ENCODE measurements around the gene UROS.

Gene UROS

GRCh38 chr10:125828311-125828710, 5.3 kb upstream of the UROS start:
- DNase-seq, result no peak

GRCh38 chr10:125827133-125827532, 4.1 kb upstream of the UROS start:
- DNase-seq, result no peak

DNA sequence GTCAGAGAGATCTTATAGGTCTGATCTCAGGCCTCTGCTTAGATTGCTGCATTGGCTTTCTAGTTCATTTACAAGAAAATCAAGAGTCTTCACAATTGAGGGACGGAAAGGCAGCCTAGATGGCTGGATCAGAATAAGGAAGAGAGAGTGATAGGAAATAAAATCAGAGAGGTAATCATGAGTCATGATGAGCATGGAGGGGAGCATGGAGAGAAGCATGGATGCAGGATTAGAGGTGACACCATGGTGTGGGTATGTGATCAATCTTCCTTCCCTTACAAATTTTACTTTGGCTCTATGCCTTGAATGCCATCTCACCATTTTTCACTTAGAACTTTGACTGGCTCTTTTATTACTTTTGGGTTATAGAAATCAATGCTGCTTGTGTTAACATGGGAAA, 1.7 kb upstream of the UROS start:
- no peak for DNase-seq

DNA sequence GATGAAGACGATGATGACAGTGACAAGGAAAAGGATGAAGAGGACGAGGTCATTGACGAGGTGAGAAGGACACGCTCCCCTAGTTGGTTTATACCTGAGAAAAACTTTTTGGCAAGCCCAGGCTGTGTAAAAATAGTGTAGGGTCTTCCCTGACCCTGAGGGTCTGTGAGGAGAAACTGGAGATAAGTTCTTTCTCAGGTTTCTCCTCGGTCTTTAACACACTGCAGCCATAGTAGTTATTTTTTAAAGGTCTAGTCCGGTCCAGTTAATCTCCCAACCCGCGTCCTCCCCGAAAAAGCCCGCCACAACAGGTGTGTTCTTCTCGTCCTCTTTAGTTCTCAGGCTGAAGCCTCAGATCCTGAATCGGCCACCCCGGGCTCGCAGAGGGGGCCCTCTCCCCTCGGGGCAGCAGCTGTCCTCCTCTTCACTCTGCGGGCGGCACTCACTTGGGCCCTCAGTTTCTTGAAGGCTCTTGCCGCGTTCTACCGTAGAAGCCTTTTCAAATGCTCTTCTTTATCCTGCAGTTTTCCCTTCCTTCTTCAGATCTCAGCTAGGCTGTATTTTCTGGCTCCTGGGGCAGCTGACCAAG, 699 bp upstream of the UROS start:
- DNase-seq, result no peak

DNA sequence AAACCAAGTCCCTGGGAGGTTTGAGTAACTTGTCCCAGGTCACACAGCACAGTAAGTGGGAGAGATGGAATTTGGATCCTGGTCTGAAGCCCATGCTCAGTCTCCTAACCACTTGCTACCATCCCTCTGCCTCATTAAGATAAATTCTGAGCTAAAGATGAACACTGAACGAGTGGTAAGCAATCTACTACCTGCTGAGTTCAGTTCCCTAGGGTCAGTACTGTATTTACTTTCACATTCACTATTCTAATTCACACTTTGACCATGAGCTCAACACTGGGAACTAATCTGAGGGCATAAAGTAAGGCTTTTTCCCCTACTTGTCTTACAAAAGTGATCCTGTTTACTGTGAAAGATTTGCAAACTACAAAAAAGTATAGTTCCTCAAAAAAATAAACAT, 2.4 kb downstream of the UROS start:
- no peak for DNase-seq

GRCh38 chr10:125817337-125817946, 5.6 kb downstream of the UROS start:
- DNase-seq, result no peak

DNA sequence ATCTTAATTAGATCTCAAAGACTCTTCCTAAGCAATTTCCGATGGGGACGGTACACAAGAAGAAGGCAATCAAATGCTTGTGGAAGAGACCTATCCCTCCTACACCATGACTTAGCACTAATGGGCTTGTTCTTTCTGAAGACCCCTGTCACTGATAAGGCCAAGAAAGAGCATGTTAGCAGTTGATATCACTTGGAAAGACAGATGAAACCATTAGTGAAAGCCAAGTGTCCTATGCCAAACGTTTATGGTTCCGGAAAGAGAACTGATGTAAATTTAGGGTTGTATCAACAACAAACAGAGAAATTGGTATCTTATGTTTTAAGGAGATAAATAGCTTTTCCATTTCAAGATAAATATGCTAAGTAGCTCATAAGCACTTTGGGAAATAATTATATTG, 6.5 kb downstream of the UROS start:
- DNase-seq, result no peak

- DNase-seq, result no peak
Measured at GRCh38 chr10:125815764-125816163, 7.3 kb downstream of the UROS start.

GRCh38 chr10:125812128-125812750, 10.8 kb downstream of the UROS start:
- DNase-seq, result no peak

DNA sequence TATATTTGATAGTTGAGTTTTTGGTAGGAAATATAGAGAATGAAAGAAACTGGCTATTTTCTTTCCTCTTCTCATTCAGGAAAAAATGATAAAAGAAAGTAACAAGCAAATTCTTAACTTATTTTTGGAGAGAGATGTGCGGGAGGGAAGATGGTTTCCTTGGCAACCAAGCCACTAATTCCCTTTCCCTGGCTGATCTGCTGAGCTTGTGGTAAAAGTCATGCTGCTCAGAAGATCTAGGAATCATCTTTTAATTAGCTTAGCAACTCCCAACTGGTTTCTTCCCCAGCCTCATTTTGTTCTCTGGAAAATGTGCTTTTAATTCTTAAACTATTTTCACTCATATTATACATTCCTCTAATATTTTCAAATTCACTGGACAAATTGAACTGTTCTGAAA, 11.8 kb downstream of the UROS start:
- DNase-seq, result no peak

DNA sequence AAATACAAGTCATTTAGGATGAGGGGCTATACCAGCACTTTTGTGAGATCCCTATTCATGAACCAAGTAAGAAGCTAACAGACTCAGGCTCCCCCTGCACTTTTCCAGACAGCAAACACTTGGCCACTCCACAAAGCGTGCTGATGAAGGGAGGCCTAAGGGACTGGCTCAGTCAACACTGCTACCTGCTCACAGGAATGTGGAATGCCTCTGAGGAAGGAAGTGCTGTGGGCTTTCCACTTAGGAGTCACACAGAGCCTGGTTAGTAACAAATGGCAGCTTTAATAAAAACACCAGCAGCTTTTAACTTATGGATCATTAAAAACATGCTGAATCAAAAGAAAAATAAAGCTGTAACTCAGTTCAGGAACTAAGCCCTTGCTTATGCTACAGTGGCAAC, 15.0 kb downstream of the UROS start:
- no peak for DNase-seq

GRCh38 chr10:125802739-125803138, 20.3 kb downstream of the UROS start:
- no peak for DNase-seq

- DNase-seq, result no peak
Measured at GRCh38 chr10:125802131-125802530, 20.9 kb downstream of the UROS start.

GRCh38 chr10:125801574-125801973, 21.5 kb downstream of the UROS start:
- DNase-seq, result no peak

DNA sequence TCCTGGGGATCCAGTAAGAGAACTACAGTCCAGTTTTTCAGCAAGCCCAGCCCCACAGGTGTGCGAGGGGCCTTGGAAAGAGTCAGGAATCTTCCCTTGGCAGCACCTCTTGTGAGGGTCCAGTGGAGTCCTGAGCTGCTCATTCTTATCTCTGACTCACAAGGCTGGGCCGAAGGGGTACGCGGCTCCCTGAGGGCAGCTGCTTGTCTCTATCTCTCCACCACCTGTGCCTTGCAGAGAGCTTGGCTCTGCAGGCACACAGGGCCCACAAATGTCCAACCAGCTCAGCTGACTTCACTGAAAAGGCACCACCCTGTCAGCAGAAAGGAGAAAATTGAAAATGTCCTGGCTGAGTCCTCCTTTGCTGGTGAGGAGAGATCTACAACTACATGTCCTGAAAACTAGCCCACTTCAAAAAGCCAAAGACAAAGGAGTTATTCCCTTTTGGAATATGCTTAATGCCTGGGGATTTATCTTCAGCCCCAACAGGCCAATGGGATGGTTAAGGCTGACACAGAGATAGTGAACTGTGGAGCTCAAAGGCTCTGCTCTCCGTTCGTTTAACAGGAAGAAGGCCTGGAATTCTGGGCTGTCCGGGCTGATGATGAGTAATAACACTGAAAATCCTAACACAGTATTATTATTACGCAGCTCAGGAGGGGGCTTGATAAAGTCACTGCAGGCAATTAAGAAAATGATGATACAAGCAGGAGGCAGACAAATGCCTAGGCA, 23.4 kb downstream of the UROS start:
- DNase-seq, result no peak

GRCh38 chr10:125797994-125798662, 24.9 kb downstream of the UROS start:
- DNase-seq, result no peak

DNA sequence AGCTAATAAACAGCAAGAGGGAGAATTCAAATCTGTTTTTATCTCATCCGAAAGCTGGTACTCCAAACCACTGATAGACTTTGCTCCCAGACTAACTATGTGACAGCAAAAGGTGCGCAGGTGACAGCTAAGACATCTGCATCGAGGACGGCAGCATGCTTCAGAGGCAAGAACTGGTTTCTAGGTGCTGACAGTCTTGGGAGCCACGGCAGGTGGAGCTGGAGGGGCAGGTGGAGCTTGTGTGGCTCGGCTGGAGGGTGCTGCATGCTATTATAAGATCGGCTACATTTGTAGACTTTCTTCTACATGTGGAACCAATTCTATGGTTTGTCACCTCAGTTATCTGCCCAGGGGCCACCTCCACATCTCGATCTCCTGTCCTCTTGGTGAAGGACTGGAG, 25.6 kb downstream of the UROS start:
- no peak for DNase-seq

- no peak for DNase-seq
Measured at GRCh38 chr10:125795637-125796190, 27.3 kb downstream of the UROS start.

GRCh38 chr10:125795128-125795527, 27.9 kb downstream of the UROS start:
- no peak for DNase-seq

DNA sequence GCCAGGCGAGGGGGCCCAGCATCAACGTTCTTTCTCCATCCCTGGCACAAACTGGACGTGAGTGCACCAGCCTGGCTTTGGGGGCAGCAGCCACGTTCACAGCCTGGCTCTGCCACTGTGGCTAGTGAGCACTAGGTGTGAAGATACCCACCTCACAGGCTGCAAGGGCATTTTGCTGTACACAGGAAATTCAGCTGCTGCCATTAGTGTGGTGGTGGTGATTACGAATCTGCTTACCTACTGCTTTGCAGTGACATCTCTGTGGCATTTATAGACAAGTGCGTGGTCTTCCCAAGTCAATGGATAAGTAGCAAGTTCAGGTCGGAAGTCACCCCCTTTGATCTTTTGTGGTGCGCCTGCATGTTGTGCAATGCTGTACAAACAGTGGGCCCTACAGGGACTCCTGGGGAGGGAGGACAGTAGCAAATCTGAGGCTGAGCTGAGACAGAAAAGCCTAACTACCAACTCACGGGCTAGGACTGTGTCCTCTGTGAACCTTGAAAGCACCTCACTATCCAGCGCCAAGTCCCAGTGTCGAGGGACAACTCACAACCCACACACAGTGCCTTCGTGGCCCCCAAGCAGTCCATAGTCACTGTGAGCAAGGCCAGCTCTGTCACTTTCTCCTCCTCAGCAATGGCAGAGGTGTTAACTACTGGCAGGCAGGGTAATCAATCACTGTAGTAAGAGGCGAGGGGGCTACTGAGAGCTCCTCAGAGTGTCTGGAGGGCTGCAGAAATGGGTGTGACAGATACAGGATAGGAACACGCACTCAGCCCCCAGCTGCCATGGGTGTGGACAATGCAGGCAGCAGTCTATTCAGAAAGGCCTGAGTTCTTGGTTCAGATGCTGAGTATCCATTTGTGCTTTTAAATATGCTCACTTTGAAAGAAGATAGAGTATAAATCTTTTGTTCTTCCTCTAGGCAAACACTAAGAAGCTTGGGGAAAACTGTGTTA, 30.4 kb downstream of the UROS start:
- no peak for DNase-seq

GRCh38 chr10:125788156-125789034, 34.7 kb downstream of the UROS start:
- no peak for DNase-seq
